Natural killer cell (primary cell): ENCODE measurements around the gene PRKAG2. TPM values are rescaled to one million over a fixed set of nuclear protein-coding genes. Genes with fewer than 3 reads are reported as not detected.

Experiments used
- ATAC-seq, 3 donors: fragments of 150-1000 bp in 2 of 3; fragments of 200-7000 bp in 1 of 3; cut with Tn5 transposase; 1 replicate in 1 of 3; 2 replicates in 2 of 3; pipeline ENCODE4 v1.10.0; 2021; ENCODE audit warnings: mild to moderate bottlenecking in 2 of 3, moderate library complexity in 2 of 3
- DNase-seq, 2 donors: peaks; one replicate each; pipeline versions ENCODE4 v3.0.0 to v3.0.0-alpha.2; 2013 to 2021; ENCODE audit warnings: mixed read lengths in 1 of 2
- H3K27ac ChIP-seq: one replicate; pipeline ENCODE4 v1.5.1; 2013; ENCODE audit warnings: mild to moderate bottlenecking, low read length
- H3K27me3 ChIP-seq: one replicate; pipeline ENCODE4 v1.6.1; 2013; ENCODE audit warnings: low read length; ENCODE audit not compliant: control insufficient read depth, insufficient read depth
- H3K36me3 ChIP-seq: one replicate; pipeline ENCODE4 v1.6.1; 2013; ENCODE audit warnings: low read length; ENCODE audit not compliant: control insufficient read depth, insufficient read depth
- H3K4me1 ChIP-seq: one replicate; pipeline ENCODE4 v1.6.1; 2013; ENCODE audit warnings: low read length; ENCODE audit not compliant: control insufficient read depth, insufficient read depth
- H3K4me3 ChIP-seq: one replicate; pipeline ENCODE4 v1.5.1; 2013; ENCODE audit warnings: low read length
- H3K9me3 ChIP-seq: one replicate; pipeline ENCODE4 v1.6.1; 2013; ENCODE audit warnings: low read length; ENCODE audit not compliant: control insufficient read depth, insufficient read depth
- H3K27ac Mint-ChIP-seq, 2 donors: one replicate each; pipeline ENCODE4 v1.8.0; 2022; ENCODE audit warnings: mild to moderate bottlenecking in 2 of 2, mixed read lengths in 2 of 2, moderate library complexity in 1 of 2
- H3K27me3 Mint-ChIP-seq, 2 donors: one replicate each; pipeline ENCODE4 v1.8.0; 2022; ENCODE audit warnings: low read depth in 2 of 2, mixed read lengths in 2 of 2
- H3K36me3 Mint-ChIP-seq: one replicate; pipeline ENCODE4 v1.8.0; 2022; ENCODE audit warnings: mixed read lengths
- H3K4me1 Mint-ChIP-seq, 2 donors: one replicate each; pipeline ENCODE4 v1.8.0; 2022; ENCODE audit warnings: mixed read lengths in 2 of 2
- H3K4me3 Mint-ChIP-seq: one replicate; pipeline ENCODE4 v1.8.0; 2022; ENCODE audit warnings: mild to moderate bottlenecking, moderate library complexity, mixed read lengths
- H3K9me3 Mint-ChIP-seq, 2 donors: one replicate each; pipeline ENCODE4 v1.8.0; 2022; ENCODE audit warnings: mixed read lengths in 2 of 2
- CTCF ChIP-seq: fragments of 200-600 bp; IDR thresholded peaks from one replicate; pipeline ENCODE4 v1.8.0; 2022; ENCODE audit warnings: antibody characterized with exemption
- WGBS: methylation state at CpG from one replicate; pipeline ENCODE4 v1.1.7; 2013; ENCODE audit warnings: missing lambda C conversion rate; ENCODE audit not compliant: insufficient coverage; 5-methylcytosine and 5-hydroxymethylcytosine counted together
- intact Hi-C: fragments of 100-400 bp; cut with micrococcal nuclease; formaldehyde crosslinking; loops from one replicate; pipeline ENCODE4 v1.14.2; 2022
- total RNA-seq, 4 donors: library from RNA; stranded (reverse); fragments of 120-200 nt in 1 of 4; gene quantifications; one replicate each; pipeline versions ENCODE4 v1.2.3 to v1.2.4, GENCODE V29; 2013 to 2022

PRKAG2 gene
- total RNA-seq, 3 donors from 2014 or later (not counting 1 experiment from before 2014, with no cell fraction given), result 42.6 to 66.5 (median 64.4) TPM

- Mint-ChIP-seq H3K4me3 (no peak overlapping the region), H3K36me3 (no peaks in the 10 kb centered on the region), H3K4me1 (peaks cover 10 to 14% of the 10 kb centered on the region in 2 donors), H3K9me3 (no peaks in the 10 kb centered on the region), H3K27ac (no peak overlapping the region), H3K27me3 (peaks cover 2 to 5% of the 10 kb centered on the region in 2 donors)
- H3K4me1 ChIP-seq, result peaks cover 24% of the 10 kb centered on the region
- H3K9me3 ChIP-seq, result no peaks in the 10 kb centered on the region
- intact Hi-C loops, result no loop called here
- no peak overlapping the region for H3K4me3 ChIP-seq
- H3K27ac ChIP-seq, result no peak overlapping the region
- H3K27me3 ChIP-seq, result no peaks in the 10 kb centered on the region
- 91% methylated on average over 13 of the region's 13 CpGs for WGBS
- no peaks in the 10 kb centered on the region for H3K36me3 ChIP-seq
- TF ChIP-seq CTCF, result no peak
- no peak for DNase-seq
- no peak for ATAC-seq
Observed at GRCh38 chr7:151921451-151921850, 44.5 kb upstream of the PRKAG2 start.

- intact Hi-C loops, result no loop called here
- Histone ChIP-seq H3K27ac (no peak overlapping the region), H3K9me3 (no peaks in the 10 kb centered on the region), H3K4me3 (no peak overlapping the region), H3K4me1 (peaks cover 14% of the 10 kb centered on the region), H3K36me3 (no peaks in the 10 kb centered on the region), H3K27me3 (no peaks in the 10 kb centered on the region)
- H3K27ac Mint-ChIP-seq, result no peak overlapping the region
- peaks cover 3 to 4% of the 10 kb centered on the region in 2 donors for H3K27me3 Mint-ChIP-seq
- no peaks in the 10 kb centered on the region for H3K36me3 Mint-ChIP-seq
- TF ChIP-seq CTCF, result no peak
- no peaks in the 10 kb centered on the region for H3K9me3 Mint-ChIP-seq
- ATAC-seq (no peak), DNase-seq (no peak)
- H3K4me3 Mint-ChIP-seq, result no peak overlapping the region
- peaks cover 3 to 4% of the 10 kb centered on the region in 2 donors for H3K4me1 Mint-ChIP-seq
- WGBS, result 97% methylated on average over 1 of the region's 1 CpG
Observed at GRCh38 chr7:151920488-151920887, 43.6 kb upstream of the PRKAG2 start.

GRCh38 chr7:151919595-151919994 is 42.7 kb upstream of the PRKAG2 start:
- H3K27me3 Mint-ChIP-seq, result peaks cover 0 to 8% of the 10 kb centered on the region in 2 donors
- H3K36me3 ChIP-seq, result no peaks in the 10 kb centered on the region
- WGBS, result 93% methylated on average over 8 of the region's 8 CpGs
- DNase-seq, result no peak
- H3K4me1 Mint-ChIP-seq, result no peaks in the 10 kb centered on the region
- H3K9me3 ChIP-seq, result no peaks in the 10 kb centered on the region
- intact Hi-C loops, result no loop called here
- no peaks in the 10 kb centered on the region for H3K27me3 ChIP-seq
- no peak overlapping the region for H3K27ac Mint-ChIP-seq
- H3K4me3 ChIP-seq, result no peak overlapping the region
- H3K4me1 ChIP-seq, result peaks cover 8% of the 10 kb centered on the region
- no peak for ATAC-seq
- TF ChIP-seq CTCF, result no peak
- no peak overlapping the region for H3K4me3 Mint-ChIP-seq
- no peaks in the 10 kb centered on the region for H3K9me3 Mint-ChIP-seq
- no peaks in the 10 kb centered on the region for H3K36me3 Mint-ChIP-seq
- H3K27ac ChIP-seq, result no peak overlapping the region

GRCh38 chr7:151918510-151918843 is 41.6 kb upstream of the PRKAG2 start:
- H3K36me3 ChIP-seq, result no peaks in the 10 kb centered on the region
- H3K4me1 ChIP-seq, result no peaks in the 10 kb centered on the region
- intact Hi-C loops, result no loop called here
- H3K27me3 ChIP-seq, result no peaks in the 10 kb centered on the region
- H3K9me3 ChIP-seq, result no peaks in the 10 kb centered on the region
- H3K27ac ChIP-seq, result no peak overlapping the region
- Mint-ChIP-seq H3K9me3 (peaks cover 3% of the 10 kb centered on the region in 2 donors), H3K4me3 (no peak overlapping the region), H3K27me3 (peaks cover 0 to 8% of the 10 kb centered on the region in 2 donors), H3K4me1 (no peaks in the 10 kb centered on the region), H3K27ac (no peak overlapping the region), H3K36me3 (peaks cover 7% of the 10 kb centered on the region)
- no peak for TF ChIP-seq CTCF
- WGBS, result 89% methylated on average over 5 of the region's 5 CpGs
- DNase-seq, result no peak
- no peak overlapping the region for H3K4me3 ChIP-seq
- no peak for ATAC-seq
